GM12891 (cell line): ENCODE measurements around the gene CYBB.

Experiments
- PAX5 ChIP-seq: IDR thresholded peaks from 2 replicates; pipeline ENCODE4 v1.6.1; 2011; ENCODE audit warnings: low read length, moderate library complexity, mild to moderate bottlenecking; ENCODE audit not compliant: insufficient read depth, severe bottlenecking
- POLR2A ChIP-seq: IDR thresholded peaks from 2 replicates; pipeline ENCODE4 v1.6.1; 2011; ENCODE audit warnings: low read depth, low read length, control low read depth
- POLR2AphosphoS5 ChIP-seq: IDR thresholded peaks from 2 replicates; pipeline ENCODE4 v1.6.1; 2011; ENCODE audit warnings: low read depth, low read length, control low read depth
- POU2F2 ChIP-seq: IDR thresholded peaks from 2 replicates; pipeline ENCODE4 v1.6.1; 2011; ENCODE audit warnings: low read depth, mild to moderate bottlenecking, control low read depth, low read length, moderate library complexity
- SPI1 ChIP-seq: IDR thresholded peaks from 2 replicates; pipeline ENCODE4 v1.6.1; 2011; ENCODE audit warnings: low read depth, low read length, control low read depth
- TAF1 ChIP-seq: IDR thresholded peaks from 2 replicates; pipeline ENCODE4 v1.6.1; 2011; ENCODE audit warnings: low read depth, low read length, control low read depth

DNA sequence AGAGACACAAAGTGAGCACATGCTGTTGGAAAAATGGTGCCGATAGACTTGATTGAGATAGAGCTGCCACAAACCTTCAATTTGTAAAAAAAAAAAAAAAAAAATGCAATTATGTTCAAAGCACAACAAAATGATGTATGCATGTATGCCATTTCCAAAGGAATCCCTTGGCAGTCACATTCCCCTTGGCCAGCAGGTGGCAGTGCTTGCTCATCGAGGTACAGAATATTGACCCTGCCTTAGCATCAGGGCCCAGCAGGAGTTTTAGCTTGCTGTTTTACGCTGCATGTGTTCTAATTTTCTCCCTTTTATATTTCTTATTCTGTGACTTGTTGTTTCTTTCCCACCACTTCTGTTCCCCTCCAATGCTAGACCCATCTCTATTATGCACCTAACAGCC lies 34.5 kb upstream of the CYBB start:
- TF ChIP-seq SPI1, result no peak
- no peak for TF ChIP-seq POLR2A
- TF ChIP-seq TAF1, result no peak
- no peak for TF ChIP-seq POLR2AphosphoS5
- peak; percentile 41; the same call in 1 of the 2 replicates for TF ChIP-seq POU2F2
- TF ChIP-seq PAX5, result no peak
